ENCODE measurements around the gene EAF2. TPM values are rescaled to one million over a fixed set of nuclear protein-coding genes. Genes with fewer than 3 reads are reported as not detected.
"Not testable (repeated sequence)": the region's sequence is repeated elsewhere in the genome, so short reads cannot be mapped to it uniquely, and the experiment has no call there.

The EAF2 gene
- total RNA-seq, 1 experiment from 2014 or later: 4.4 TPM

DNA sequence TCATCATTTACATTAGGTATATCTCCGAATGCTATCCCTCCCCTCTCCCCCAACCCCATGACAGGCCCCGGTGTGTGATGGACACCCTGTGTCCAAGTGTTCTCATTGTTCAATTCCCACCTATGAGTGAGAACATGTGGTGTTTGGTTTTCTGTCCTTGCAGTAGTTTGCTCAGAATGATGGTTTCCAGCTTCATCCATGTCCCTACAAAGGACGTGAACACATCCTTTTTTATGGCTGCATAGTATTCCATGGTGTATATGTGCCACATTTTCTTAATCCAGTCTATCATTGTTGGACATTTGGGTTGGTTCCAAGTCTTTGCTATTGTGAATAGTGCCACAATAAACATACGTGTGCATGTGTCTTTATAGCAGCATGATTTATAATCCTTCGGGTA lies 22.8 kb downstream of the EAF2 start:
- BruUV-seq (replicated peaks); ATAC-seq; H3K9me3 ChIP-seq (ENCODE audit: control insufficient read depth in 1 of 2, insufficient read depth in 1 of 2, low read depth in 1 of 2, low read length in 2 of 2); H3K27me3 ChIP-seq (ENCODE audit: insufficient read depth, low read length); H3K27ac ChIP-seq (ENCODE audit: low read depth, low read length); H3K4me1 ChIP-seq (ENCODE audit: control insufficient read depth in 1 of 2, insufficient read depth in 2 of 2, low read length in 2 of 2); H3K4me3 ChIP-seq (replicated peaks in 1 of 2; ENCODE audit: low read depth in 1 of 2, low read length in 2 of 2); H3K36me3 ChIP-seq (ENCODE audit: control insufficient read depth in 1 of 2, insufficient read depth in 2 of 2, low read length in 2 of 2); DNase-seq (ENCODE audit: low read depth, low spot score); intact Hi-C loops (cut with micrococcal nuclease); H3K9ac ChIP-seq (ENCODE audit: low read length); POLR2A ChIA-PET; H3K79me2 ChIP-seq (ENCODE audit: insufficient read depth, low read length); H3K4me2 ChIP-seq (ENCODE audit: low read length); CTCF ChIA-PET; RAD21 ChIA-PET (ENCODE audit: low non-redundant PET in 1 of 2, low total read pairs in 2 of 2, uncharacterized antibody in 2 of 2, unreplicated experiment in 2 of 2); H3K9me2 ChIP-seq (ENCODE audit: insufficient read depth); H4K20me1 ChIP-seq (ENCODE audit: insufficient read depth); H2AFZ ChIP-seq (ENCODE audit: low read depth, low read length, poor library complexity, severe bottlenecking): not testable (repeated sequence)

GRCh38 chr3:121863247-121863646 lies 28.2 kb downstream of the EAF2 start:
- ATAC-seq; H3K4me2 ChIP-seq (ENCODE audit: low read length); intact Hi-C loops (cut with micrococcal nuclease); H2AFZ ChIP-seq (ENCODE audit: low read depth, low read length, poor library complexity, severe bottlenecking); H3K9me3 ChIP-seq (ENCODE audit: control insufficient read depth in 1 of 2, insufficient read depth in 1 of 2, low read depth in 1 of 2, low read length in 2 of 2); H3K79me2 ChIP-seq (ENCODE audit: insufficient read depth, low read length); H3K4me1 ChIP-seq (ENCODE audit: control insufficient read depth in 1 of 2, insufficient read depth in 2 of 2, low read length in 2 of 2); CTCF ChIA-PET; H3K36me3 ChIP-seq (ENCODE audit: control insufficient read depth in 1 of 2, insufficient read depth in 2 of 2, low read length in 2 of 2); H4K20me1 ChIP-seq (ENCODE audit: insufficient read depth); H3K27me3 ChIP-seq (ENCODE audit: insufficient read depth, low read length); H3K9me2 ChIP-seq (ENCODE audit: insufficient read depth); H3K9ac ChIP-seq (ENCODE audit: low read length); POLR2A ChIA-PET; BruUV-seq (replicated peaks); H3K4me3 ChIP-seq (replicated peaks in 1 of 2; ENCODE audit: low read depth in 1 of 2, low read length in 2 of 2); H3K27ac ChIP-seq (ENCODE audit: low read depth, low read length); RAD21 ChIA-PET (ENCODE audit: low non-redundant PET in 1 of 2, low total read pairs in 2 of 2, uncharacterized antibody in 2 of 2, unreplicated experiment in 2 of 2); DNase-seq (ENCODE audit: low read depth, low spot score): not testable (repeated sequence)

DNA sequence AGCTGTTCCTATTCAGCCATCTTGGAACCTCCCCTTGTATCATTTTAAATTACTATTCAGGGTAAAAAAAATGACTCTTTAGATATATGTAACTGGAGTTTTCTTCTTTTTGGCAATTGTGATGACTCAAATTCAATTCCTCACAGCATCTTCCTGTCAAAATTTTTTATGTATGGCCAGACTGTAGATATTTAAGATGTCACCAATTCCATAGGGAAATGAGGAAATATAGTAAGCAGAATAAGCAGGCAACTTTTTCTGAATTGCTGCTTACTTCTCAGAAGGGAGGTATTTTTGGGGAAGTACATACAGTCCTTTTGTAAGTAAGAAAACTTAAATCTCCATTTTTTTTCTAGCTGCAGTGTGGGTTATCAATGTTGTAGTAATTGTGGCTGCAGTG lies 28.8 kb downstream of the EAF2 start:
- no peaks in the 10 kb centered on the region for H3K9me2 ChIP-seq (ENCODE audit: insufficient read depth)
- TF ChIP-seq REST (IDR thresholded peaks at IDR 0.05; ENCODE audit: low read depth): no peak
- TF ChIP-seq TCF7L2 (IDR thresholded peaks at IDR 0.05; ENCODE audit: borderline replicate concordance, extremely low read depth, insufficient read depth, insufficient read length): no peak
- no peak for TF ChIP-seq POLR2A (IDR thresholded peaks at IDR 0.05; ENCODE audit: borderline replicate concordance, extremely low read depth, insufficient read depth, insufficient read length)
- TF ChIP-seq POLR2AphosphoS5 (IDR thresholded peaks at IDR 0.05; ENCODE audit: low read depth, low read length): no peak
- TF ChIP-seq CBX3 (IDR thresholded peaks at IDR 0.05; ENCODE audit: low read depth): no peak
- no peak for TF ChIP-seq CEBPB (IDR thresholded peaks at IDR 0.05; ENCODE audit: low read depth)
- no peaks in the 10 kb centered on the region for H3K79me2 ChIP-seq (ENCODE audit: insufficient read depth, low read length)
- POLR2A ChIA-PET: no interaction called here
- RAD21 ChIA-PET (ENCODE audit: low non-redundant PET in 1 of 2, low total read pairs in 2 of 2, uncharacterized antibody in 2 of 2, unreplicated experiment in 2 of 2): no interaction called here
- no peak overlapping the region for H3K4me3 ChIP-seq (replicated peaks in 1 of 2; ENCODE audit: low read depth in 1 of 2, low read length in 2 of 2)
- no peaks in the 10 kb centered on the region for H3K36me3 ChIP-seq (ENCODE audit: control insufficient read depth in 1 of 2, insufficient read depth in 2 of 2, low read length in 2 of 2)
- H3K9me3 ChIP-seq (ENCODE audit: control insufficient read depth in 1 of 2, insufficient read depth in 1 of 2, low read depth in 1 of 2, low read length in 2 of 2): no peaks in the 10 kb centered on the region
- no peak overlapping the region for H2AFZ ChIP-seq (ENCODE audit: low read depth, low read length, poor library complexity, severe bottlenecking)
- no peak overlapping the region for H3K9ac ChIP-seq (ENCODE audit: low read length)
- H4K20me1 ChIP-seq (ENCODE audit: insufficient read depth): no peaks in the 10 kb centered on the region
- no peak for ATAC-seq
- intact Hi-C loops (cut with micrococcal nuclease): no loop called here
- H3K4me1 ChIP-seq (ENCODE audit: control insufficient read depth in 1 of 2, insufficient read depth in 2 of 2, low read length in 2 of 2): no peaks in the 10 kb centered on the region
- no peaks in the 10 kb centered on the region for H3K27me3 ChIP-seq (ENCODE audit: insufficient read depth, low read length)
- BruUV-seq (replicated peaks): no TSS peak
- CTCF ChIA-PET: no interaction called here
- no peak overlapping the region for H3K4me2 ChIP-seq (ENCODE audit: low read length)
- DNase-seq (ENCODE audit: low read depth, low spot score): no peak
- no peak overlapping the region for H3K27ac ChIP-seq (ENCODE audit: low read depth, low read length)
